ENCODE data around the gene DKK1.
A peak's percentile ranks its signal among the peaks of the same experiment; 100 is the strongest.

GRCh38 chr10:52308251-52309031 is 5.6 kb upstream of the DKK1 start:
- TF ChIP-seq POLR2A (IDR thresholded peaks at IDR 0.05) = no peak
- TF ChIP-seq, protein P1, sequence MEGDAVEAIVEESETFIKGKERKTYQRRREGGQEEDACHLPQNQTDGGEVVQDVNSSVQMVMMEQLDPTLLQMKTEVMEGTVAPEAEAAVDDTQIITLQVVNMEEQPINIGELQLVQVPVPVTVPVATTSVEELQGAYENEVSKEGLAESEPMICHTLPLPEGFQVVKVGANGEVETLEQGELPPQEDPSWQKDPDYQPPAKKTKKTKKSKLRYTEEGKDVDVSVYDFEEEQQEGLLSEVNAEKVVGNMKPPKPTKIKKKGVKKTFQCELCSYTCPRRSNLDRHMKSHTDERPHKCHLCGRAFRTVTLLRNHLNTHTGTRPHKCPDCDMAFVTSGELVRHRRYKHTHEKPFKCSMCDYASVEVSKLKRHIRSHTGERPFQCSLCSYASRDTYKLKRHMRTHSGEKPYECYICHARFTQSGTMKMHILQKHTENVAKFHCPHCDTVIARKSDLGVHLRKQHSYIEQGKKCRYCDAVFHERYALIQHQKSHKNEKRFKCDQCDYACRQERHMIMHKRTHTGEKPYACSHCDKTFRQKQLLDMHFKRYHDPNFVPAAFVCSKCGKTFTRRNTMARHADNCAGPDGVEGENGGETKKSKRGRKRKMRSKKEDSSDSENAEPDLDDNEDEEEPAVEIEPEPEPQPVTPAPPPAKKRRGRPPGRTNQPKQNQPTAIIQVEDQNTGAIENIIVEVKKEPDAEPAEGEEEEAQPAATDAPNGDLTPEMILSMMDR (IDR thresholded peaks at IDR 0.05 in 8 of 11, conservative IDR thresholded peaks at IDR 0.05 in 3 of 11) = peak in 10 of 11 experiments; percentile 17 to 71 (median 48)

Measured in spleen (tissue), 7 donors.